Heart left ventricle (tissue), 16 donors: Measurements from ENCODE around the gene DSP. TPM values are rescaled to one million over a fixed set of nuclear protein-coding genes. Genes with fewer than 3 reads are reported as not detected.

Experiments used
- ATAC-seq, 4 donors: fragments of 200-7000 bp; cut with Tn5 transposase; one replicate each; pipeline ENCODE4 v1.9.1; 2020 to 2022; ENCODE audit warnings: moderate library complexity in 4 of 4, mild to moderate bottlenecking in 3 of 4, moderate number of reproducible peaks in 1 of 4
- DNase-seq, 5 donors: peaks; one replicate each; pipeline ENCODE4 v3.0.0-alpha.2; 2020
- H3K27ac ChIP-seq, 12 donors: fragments of 200-600 bp; sonication (generic) in 4 of 12; one replicate each; pipeline versions ENCODE4 v1.5.0 to v1.8.0; 2016 to 2022; ENCODE audit warnings: mild to moderate bottlenecking in 2 of 12
- H3K27me3 ChIP-seq, 9 donors: fragments of 200-600 bp; sonication (generic) in 2 of 9; one replicate each; pipeline versions ENCODE4 v1.5.1 to v1.8.0; 2016 to 2022; ENCODE audit warnings: mild to moderate bottlenecking in 3 of 9
- H3K36me3 ChIP-seq, 9 donors: fragments of 200-600 bp; sonication (generic) in 2 of 9; one replicate each; pipeline versions ENCODE4 v1.5.0 to v1.8.0; 2018 to 2022; ENCODE audit warnings: mild to moderate bottlenecking in 2 of 9
- H3K4me1 ChIP-seq, 12 donors: fragments of 200-600 bp; sonication (generic) in 4 of 12; one replicate each; pipeline versions ENCODE4 v1.5.0 to v1.8.0; 2016 to 2022; ENCODE audit warnings: mild to moderate bottlenecking in 3 of 12
- H3K4me3 ChIP-seq, 12 donors: fragments of 200-600 bp; sonication (generic) in 4 of 12; one replicate each; pipeline versions ENCODE4 v1.5.0 to v1.8.0; 2017 to 2022; ENCODE audit warnings: mild to moderate bottlenecking in 9 of 12, moderate library complexity in 4 of 12
- H3K9me3 ChIP-seq, 12 donors: fragments of 200-600 bp; sonication (generic) in 4 of 12; one replicate each; pipeline versions ENCODE4 v1.5.0 to v1.8.0; 2016 to 2022; ENCODE audit warnings: mild to moderate bottlenecking in 1 of 12
- CTCF ChIP-seq, 12 donors: fragments of 200-600 bp; sonication (generic) in 4 of 12; IDR thresholded peaks; one replicate each; pipeline versions ENCODE4 v1.5.0 to v1.8.0; 2018 to 2022; ENCODE audit warnings: antibody characterized with exemption in 12 of 12, mild to moderate bottlenecking in 5 of 12
- POLR2A ChIP-seq, 2 donors: fragments of 450-650 bp; IDR thresholded peaks; one replicate each; pipeline ENCODE4 v1.6.1; 2017; ENCODE audit warnings: antibody characterized with exemption in 2 of 2, mild to moderate bottlenecking in 2 of 2, moderate library complexity in 2 of 2
- WGBS, 4 donors: extraction: QIAGEN DNeasy Blood & Tissue Kit in 2 of 4; methylation state at CpG; one replicate each; pipeline versions ENCODE4 v1.1.5 to v1.1.7; 2013 to 2018; 5-methylcytosine and 5-hydroxymethylcytosine counted together
- intact Hi-C, 10 donors: fragments of 100-400 bp; cut with DNase I; formaldehyde crosslinking; loops; one replicate each; pipeline versions ENCODE4 v1.11.1 to v1.14.2; 2022
- polyA plus RNA-seq, 2 donors: library from polyadenylated mRNA; stranded (reverse); fragments of 200-250 nt; gene quantifications; one replicate each; pipeline ENCODE4 v1.2.3, GENCODE V29; 2013
- total RNA-seq, 9 donors: library from RNA; depleted of rRNA in 2 of 9; stranded (reverse); fragments of >200 nt in 2 of 9; fragmentation: NEBNext Ultra II Directional in 3 of 9; extraction: Animal tissue kit (Norgen Biotek cat#: 25700) in 3 of 9; gene quantifications; one replicate each; pipeline versions ENCODE4 v1.1.0 to v1.2.4, GENCODE V29; 2016 to 2023
- donor health status: ischemic (EF 13 %, LVEDD 7.1; RV severe dilation, severe dysfunction).
- donor health status: healthy with polysubstance abuse.
- donor health status: DM: no; HTN: yes; CAD: no.
- donor health status: DM: no; HTN: no; CAD: no.
- donor health status: ischemic (EF 25% LVEDD 6.9; RV normal size, moderate dysfunction).
- donor health status: ischemic (EF 25% LVEDD 5.7; RV mildly dilated, moderate dysfunction).
- donor health status: healthy.
- donor health status: DM: yes; HTN: yes; CAD: no.
- donor health status: ischemic (EF 35%, LVEDD 5.7; RV mildly dilated, moderate dysfunction).
- donor health status: nonischemic (EF 11% LVEDD 7.7; RV severe dilation, severe dysfunction).
- donor health status: DM: yes; HTN: yes; CAD: no.
- donor health status: PGD.
- donor health status: ischemic (EF 29% LVEDD 5.4; RV normal size, mild dysfunction).
- donor health status: nonischemic (EF 23%, LVEDD 6.1; RV moderate dilation, normal function).

DSP gene
- total and polyA plus RNA-seq, 11 donors = 81.9 to 373 (median 278) TPM

DNA sequence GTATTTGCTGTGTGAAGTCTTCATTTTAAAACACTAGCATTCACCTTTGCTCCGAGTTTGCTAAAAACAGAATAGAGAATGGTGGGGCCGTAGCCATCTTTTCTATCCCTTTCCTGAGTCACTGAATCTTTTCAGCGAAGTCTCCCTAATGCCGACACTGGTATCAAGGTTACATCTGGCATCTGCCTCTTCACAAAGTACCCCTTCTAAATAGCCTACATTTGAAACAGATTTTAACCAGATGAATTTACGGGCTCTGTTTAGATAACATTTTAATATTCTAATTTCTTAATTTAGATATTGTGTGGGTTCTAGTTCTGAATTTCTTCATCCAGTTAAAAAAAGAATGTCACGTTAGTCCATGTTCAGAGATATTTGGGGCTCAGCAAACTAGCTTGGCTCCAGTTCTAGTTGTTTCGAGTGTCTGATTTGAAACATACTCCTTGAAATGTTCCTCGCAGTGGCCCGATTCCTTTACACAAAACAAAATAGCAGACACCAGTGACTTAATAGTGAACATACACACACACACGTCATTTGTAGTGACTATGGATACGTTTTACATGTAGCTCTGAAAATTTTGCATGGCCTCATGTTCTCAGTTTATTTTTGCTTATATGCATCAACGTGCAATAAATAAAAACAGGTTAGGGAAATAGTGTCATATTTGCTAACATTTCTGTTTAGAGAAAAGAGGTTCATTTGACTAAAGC, 15.1 kb downstream of the DSP start:
- TF ChIP-seq CTCF (IDR thresholded peaks at IDR 0.05) = no peak
- no peak for TF ChIP-seq POLR2A (IDR thresholded peaks at IDR 0.05)
- Histone ChIP-seq H3K9me3 (no peaks in the 10 kb centered on the region), H3K27ac (peak overlapping the region in 8 of 12 donors; percentile 1 to 42 (median 24)), H3K4me1 (peaks cover 0 to 41% (median 12%) of the 10 kb centered on the region in 12 donors), H3K4me3 (no peak overlapping the region), H3K27me3 (peaks cover 0 to 19% (median 0%) of the 10 kb centered on the region in 9 donors), H3K36me3 (peaks cover 0 to 22% (median 0%) of the 10 kb centered on the region in 9 donors)
- intact Hi-C loops = loop anchor here in 2 of 10 donors (10.0 kb wide), 2 partner anchors 122 to 132 kb away; no protein-coding TSS in a partner anchor
- ATAC-seq = no peak
- no peak for DNase-seq
- 60 to 82% (median 70%) methylated on average over 12 of the region's 12 CpGs for WGBS, 4 donors

GRCh38 chr6:7557652-7558051, 16.2 kb downstream of the DSP start:
- Histone ChIP-seq H3K27me3 (peaks cover 0 to 21% (median 0%) of the 10 kb centered on the region in 9 donors), H3K4me1 (peaks cover 0 to 44% (median 10%) of the 10 kb centered on the region in 12 donors), H3K36me3 (peaks cover 0 to 22% (median 0%) of the 10 kb centered on the region in 9 donors), H3K27ac (no peak overlapping the region), H3K9me3 (no peaks in the 10 kb centered on the region), H3K4me3 (no peak overlapping the region)
- intact Hi-C loops = loop anchor here in 2 of 10 donors (10.0 kb wide), 2 partner anchors 123 to 133 kb away; no protein-coding TSS in a partner anchor
- ATAC-seq = no peak
- 89 to 92% (median 91%) methylated on average over 2 of the region's 2 CpGs for WGBS, 4 donors
- TF ChIP-seq POLR2A (IDR thresholded peaks at IDR 0.05) (no peak), CTCF (IDR thresholded peaks at IDR 0.05) (no peak)
- DNase-seq = no peak

DNA sequence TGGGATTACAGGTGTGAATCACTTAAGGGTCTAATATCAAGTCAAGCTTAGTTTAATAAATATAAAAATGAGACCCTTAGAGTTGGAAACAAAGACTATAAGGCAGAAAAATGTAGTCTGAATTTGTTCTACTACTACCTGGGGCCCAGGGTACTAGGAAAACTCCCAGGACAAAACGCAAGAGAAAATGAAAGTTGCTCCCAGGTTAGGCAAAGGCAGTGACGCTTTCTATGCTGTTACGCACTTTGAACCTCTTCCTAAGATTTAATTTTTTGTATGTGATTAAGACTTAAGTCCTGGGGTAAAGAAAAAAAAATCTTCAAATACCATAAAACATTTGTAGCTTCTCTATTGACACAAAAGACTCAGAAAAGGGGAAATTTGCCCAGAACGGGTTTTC, 17.3 kb downstream of the DSP start:
- H3K27me3 ChIP-seq = peaks cover 0 to 28% (median 0%) of the 10 kb centered on the region in 9 donors
- intact Hi-C loops = loop anchor here in 2 of 10 donors (10.0 kb wide), 2 partner anchors 124 to 134 kb away; no protein-coding TSS in a partner anchor
- ATAC-seq = no peak

More for the DNA sequence above, 17.3 kb downstream of the DSP start:
- H3K4me3 ChIP-seq = no peak overlapping the region
- peaks cover 0 to 27% (median 1%) of the 10 kb centered on the region in 9 donors for H3K36me3 ChIP-seq
- no peak for DNase-seq
- no peaks in the 10 kb centered on the region for H3K9me3 ChIP-seq
- TF ChIP-seq POLR2A (IDR thresholded peaks at IDR 0.05) (no peak), CTCF (IDR thresholded peaks at IDR 0.05) (no peak)
- no peak overlapping the region for H3K27ac ChIP-seq
- 89 to 92% (median 90%) methylated on average over 4 of the region's 4 CpGs for WGBS, 4 donors
- H3K4me1 ChIP-seq = peaks cover 0 to 39% (median 8%) of the 10 kb centered on the region in 12 donors
